Osteoblast (primary cell): ENCODE measurements around the gene DLL4. TPM values are rescaled to one million over a fixed set of nuclear protein-coding genes. Genes with fewer than 3 reads are reported as not detected.
"Not testable (repeated sequence)": the region's sequence is repeated elsewhere in the genome, so short reads cannot be mapped to it uniquely, and the experiment has no call there.

Source experiments
- DNase-seq: peaks from one replicate; pipeline ENCODE4 v3.0.0; 2011; ENCODE audit warnings: low spot score, mixed read lengths; ENCODE audit not compliant: insufficient read length; ENCODE audit errors: missing footprints
- H2AFZ ChIP-seq: 2 replicates; pipeline ENCODE4 v1.6.0; 2011; ENCODE audit warnings: mild to moderate bottlenecking, low read length
- H3K27ac ChIP-seq: 2 replicates; pipeline ENCODE4 v1.5.1; 2011; ENCODE audit warnings: mild to moderate bottlenecking, low read depth, low read length, moderate library complexity
- H3K27me3 ChIP-seq: 2 replicates; pipeline ENCODE4 v1.6.0; 2012; ENCODE audit warnings: mild to moderate bottlenecking, control low read depth, inconsistent platforms, low read length, moderate library complexity; ENCODE audit not compliant: insufficient read depth
- H3K36me3 ChIP-seq: 2 replicates; pipeline ENCODE4 v1.5.1; 2011; ENCODE audit warnings: mild to moderate bottlenecking, low read length, control low read depth, moderate library complexity; ENCODE audit not compliant: insufficient read depth
- H3K4me1 ChIP-seq: 2 replicates; pipeline ENCODE4 v1.5.1; 2011; ENCODE audit warnings: mild to moderate bottlenecking, low read length, control low read depth, moderate library complexity; ENCODE audit not compliant: insufficient read depth
- H3K4me2 ChIP-seq: 2 replicates; pipeline ENCODE4 v1.6.0; 2011; ENCODE audit warnings: mild to moderate bottlenecking, low read length; ENCODE audit not compliant: insufficient read depth
- H3K4me3 ChIP-seq: fragments of 200-600 bp; sonication (generic); 3 replicates; pipeline ENCODE4 v1.5.1; 2012; ENCODE audit warnings: mild to moderate bottlenecking, low read length, inconsistent platforms; ENCODE audit not compliant: insufficient read depth
- H3K79me2 ChIP-seq: 2 replicates; pipeline ENCODE4 v1.6.0; 2012; ENCODE audit warnings: mild to moderate bottlenecking, low read length, control low read depth, inconsistent platforms; ENCODE audit not compliant: insufficient read depth
- H3K9me3 ChIP-seq: 2 replicates; pipeline ENCODE4 v1.5.1; 2011; ENCODE audit warnings: low read depth, low read length, control low read depth
- H4K20me1 ChIP-seq: 2 replicates; pipeline ENCODE4 v1.6.0; 2012; ENCODE audit warnings: mild to moderate bottlenecking, low read length, control low read depth; ENCODE audit not compliant: insufficient read depth
- total RNA-seq: library from RNA; depleted of rRNA; stranded (reverse); fragments of >200 nt; gene quantifications from 2 replicates; pipeline ENCODE4 v1.2.3, GENCODE V29; 2012
- TF ChIP-seq, protein P1 (sequence below): IDR thresholded peaks from 2 replicates; pipeline ENCODE4 v1.5.1; 2011; ENCODE audit warnings: mild to moderate bottlenecking, low read depth, low read length, moderate library complexity; ENCODE audit errors: extremely low read depth

DLL4 gene
- total RNA-seq, 1 donor, result not detected

DNA sequence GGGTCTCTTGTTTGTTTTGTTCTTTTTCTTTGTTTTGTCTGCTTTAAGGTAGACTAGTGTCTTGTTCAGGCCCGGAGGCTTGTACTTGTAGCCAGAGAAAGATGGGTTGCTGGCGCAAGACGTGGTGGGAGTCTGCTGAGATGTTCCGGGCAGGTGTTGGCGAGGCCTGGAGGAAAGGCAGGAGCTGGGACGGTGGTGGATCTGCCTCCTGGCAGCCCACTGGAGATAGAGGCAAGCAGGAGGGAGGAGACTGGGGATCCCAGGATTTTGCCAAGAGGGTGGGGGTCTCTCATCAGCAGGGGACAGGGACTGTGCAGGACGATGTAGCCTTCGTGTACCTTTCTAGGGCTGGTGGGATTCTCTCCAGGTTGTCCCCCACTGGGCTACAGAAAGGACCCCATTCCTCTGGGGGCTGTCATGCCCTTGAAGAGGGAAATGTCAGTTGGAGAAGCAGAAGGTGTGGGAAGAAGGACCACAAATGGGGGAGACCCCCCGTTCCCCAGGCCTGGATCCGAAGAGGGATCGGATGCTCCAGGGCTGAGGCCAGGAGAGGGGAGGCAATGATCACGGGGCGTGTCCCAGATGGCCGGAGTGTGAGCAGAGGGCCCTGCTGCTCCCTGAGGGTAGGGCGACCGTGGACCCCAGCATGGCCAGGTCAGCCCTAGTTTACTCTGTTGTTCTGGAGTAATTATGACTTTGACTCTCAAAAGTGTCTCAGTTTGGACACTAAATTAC, 31.2 kb downstream of the DLL4 start:
- no peak overlapping the region for H3K27ac ChIP-seq
- TF ChIP-seq, protein P1, sequence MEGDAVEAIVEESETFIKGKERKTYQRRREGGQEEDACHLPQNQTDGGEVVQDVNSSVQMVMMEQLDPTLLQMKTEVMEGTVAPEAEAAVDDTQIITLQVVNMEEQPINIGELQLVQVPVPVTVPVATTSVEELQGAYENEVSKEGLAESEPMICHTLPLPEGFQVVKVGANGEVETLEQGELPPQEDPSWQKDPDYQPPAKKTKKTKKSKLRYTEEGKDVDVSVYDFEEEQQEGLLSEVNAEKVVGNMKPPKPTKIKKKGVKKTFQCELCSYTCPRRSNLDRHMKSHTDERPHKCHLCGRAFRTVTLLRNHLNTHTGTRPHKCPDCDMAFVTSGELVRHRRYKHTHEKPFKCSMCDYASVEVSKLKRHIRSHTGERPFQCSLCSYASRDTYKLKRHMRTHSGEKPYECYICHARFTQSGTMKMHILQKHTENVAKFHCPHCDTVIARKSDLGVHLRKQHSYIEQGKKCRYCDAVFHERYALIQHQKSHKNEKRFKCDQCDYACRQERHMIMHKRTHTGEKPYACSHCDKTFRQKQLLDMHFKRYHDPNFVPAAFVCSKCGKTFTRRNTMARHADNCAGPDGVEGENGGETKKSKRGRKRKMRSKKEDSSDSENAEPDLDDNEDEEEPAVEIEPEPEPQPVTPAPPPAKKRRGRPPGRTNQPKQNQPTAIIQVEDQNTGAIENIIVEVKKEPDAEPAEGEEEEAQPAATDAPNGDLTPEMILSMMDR, result no peak
- H3K4me3 ChIP-seq, result no peak overlapping the region
- H2AFZ ChIP-seq, result no peak overlapping the region
- H3K27me3 ChIP-seq, result no peaks in the 10 kb centered on the region
- H3K36me3 ChIP-seq, result peaks cover 6% of the 10 kb centered on the region
- H3K4me1 ChIP-seq, result no peaks in the 10 kb centered on the region
- H4K20me1 ChIP-seq, result no peaks in the 10 kb centered on the region
- H3K9me3 ChIP-seq, result no peaks in the 10 kb centered on the region
- H3K79me2 ChIP-seq, result no peaks in the 10 kb centered on the region
- no peak overlapping the region for H3K4me2 ChIP-seq
- peak; percentile 81 for DNase-seq

DNA sequence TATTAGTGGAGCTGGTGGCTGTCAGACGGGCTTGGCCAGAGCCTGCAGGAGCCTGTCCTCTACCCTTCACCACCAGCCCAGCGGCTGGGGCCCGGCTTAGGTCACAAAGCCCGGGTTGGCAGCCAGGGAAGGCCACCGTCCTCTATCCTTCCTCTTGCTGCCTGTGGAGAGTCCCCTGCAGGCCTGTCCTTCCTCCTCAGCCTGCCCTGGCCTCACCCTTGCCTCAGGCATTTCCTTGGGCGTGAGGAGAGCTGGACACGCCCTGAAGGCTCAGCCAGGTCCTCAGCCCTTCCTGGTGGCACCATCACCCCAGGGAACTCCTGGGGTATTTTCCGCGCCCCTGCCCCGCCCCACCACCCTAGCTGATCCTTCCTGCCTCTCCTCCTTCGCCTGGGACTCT, 31.8 kb downstream of the DLL4 start:
- Histone ChIP-seq H3K27me3 (no peaks in the 10 kb centered on the region), H3K79me2 (no peaks in the 10 kb centered on the region), H4K20me1 (no peaks in the 10 kb centered on the region), H2AFZ (no peak overlapping the region), H3K9me3 (no peaks in the 10 kb centered on the region), H3K36me3 (peaks cover under 1% of the 10 kb centered on the region), H3K4me2 (no peak overlapping the region), H3K27ac (no peak overlapping the region), H3K4me1 (no peaks in the 10 kb centered on the region), H3K4me3 (no peak overlapping the region)
- TF ChIP-seq, protein P1, result no peak
- peak; percentile 86 for DNase-seq

DNA sequence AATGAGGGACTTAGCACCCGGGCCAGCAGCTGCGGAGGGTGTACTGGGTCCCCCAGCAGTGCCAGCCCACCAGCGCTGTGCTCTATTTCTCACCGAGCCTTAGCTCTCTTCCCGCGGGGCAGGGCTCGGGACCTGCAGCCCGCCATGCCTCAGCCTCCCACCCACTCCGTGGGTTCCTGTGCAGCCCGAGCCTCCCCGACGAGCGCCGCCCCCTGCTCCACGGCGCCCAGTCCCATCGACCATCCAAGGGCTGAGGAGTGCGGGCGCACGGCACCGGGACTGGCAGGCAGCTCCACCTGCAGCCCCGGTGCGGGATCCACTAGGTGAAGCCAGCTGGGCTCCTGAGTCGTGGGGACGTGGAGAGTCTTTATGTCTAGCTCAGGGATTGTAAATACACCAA, 32.6 kb downstream of the DLL4 start:
- not testable (repeated sequence) for H3K4me1 ChIP-seq, H3K79me2 ChIP-seq, H3K9me3 ChIP-seq, H4K20me1 ChIP-seq, H3K36me3 ChIP-seq, H3K27ac ChIP-seq, H3K4me3 ChIP-seq, H3K27me3 ChIP-seq, H3K4me2 ChIP-seq, H2AFZ ChIP-seq, DNase-seq

DNA sequence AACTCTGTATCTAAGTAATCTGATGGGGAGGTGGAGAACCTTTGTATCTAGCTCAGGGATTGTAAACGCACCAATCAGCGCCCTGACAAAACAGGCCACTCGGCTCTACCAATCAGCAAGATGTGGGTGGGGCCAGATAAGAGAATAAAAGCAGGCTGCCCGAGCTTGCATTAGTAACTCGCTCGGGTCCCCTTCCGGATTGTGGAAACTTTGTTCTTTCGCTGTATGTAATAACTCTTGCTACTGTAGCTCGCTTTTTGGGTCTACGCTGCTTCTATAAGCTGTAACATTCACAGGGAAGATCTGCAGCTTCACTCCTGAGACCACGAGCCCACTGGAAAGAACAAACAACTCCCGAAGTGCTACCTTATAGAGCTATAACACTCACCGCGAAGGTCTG, 33.2 kb downstream of the DLL4 start:
- not testable (repeated sequence) for DNase-seq, H3K27me3 ChIP-seq, H3K27ac ChIP-seq, H3K4me1 ChIP-seq, H3K4me3 ChIP-seq, H3K36me3 ChIP-seq, H3K4me2 ChIP-seq, H2AFZ ChIP-seq, H4K20me1 ChIP-seq, H3K79me2 ChIP-seq, H3K9me3 ChIP-seq

DNA sequence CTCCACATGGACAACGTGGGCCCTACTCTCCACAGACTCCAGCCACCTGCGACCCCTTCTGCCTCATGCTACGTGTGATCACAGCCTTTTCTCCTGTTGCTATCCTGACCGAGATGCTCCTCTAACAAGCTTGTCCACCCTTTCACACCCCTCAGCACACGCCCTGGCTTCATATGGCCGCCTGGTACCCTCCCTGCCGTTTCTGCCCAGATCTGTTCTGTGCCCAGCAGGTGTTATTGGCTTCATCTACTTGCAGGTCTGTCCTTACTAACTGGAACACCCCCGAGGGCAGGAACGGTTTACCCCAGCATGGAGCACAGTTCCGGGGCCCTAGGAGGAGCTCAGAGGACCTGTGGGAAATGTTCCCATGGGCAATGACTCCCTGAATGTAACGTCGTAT, 34.1 kb downstream of the DLL4 start:
- no peak overlapping the region for H3K4me2 ChIP-seq
- H3K36me3 ChIP-seq, result no peaks in the 10 kb centered on the region
- no peak overlapping the region for H2AFZ ChIP-seq
- H3K79me2 ChIP-seq, result no peaks in the 10 kb centered on the region
- H3K4me1 ChIP-seq, result no peaks in the 10 kb centered on the region
- no peaks in the 10 kb centered on the region for H4K20me1 ChIP-seq
- no peak overlapping the region for H3K27ac ChIP-seq
- TF ChIP-seq, protein P1, result no peak
- no peak for DNase-seq
- no peak overlapping the region for H3K4me3 ChIP-seq
- H3K27me3 ChIP-seq, result no peaks in the 10 kb centered on the region
- no peaks in the 10 kb centered on the region for H3K9me3 ChIP-seq
